ENCODE measurements around the gene SEZ6L2. TPM values are rescaled to one million over a fixed set of nuclear protein-coding genes. Genes with fewer than 3 reads are reported as not detected.
A peak's percentile ranks its signal among the peaks of the same experiment; 100 is the strongest.

The SEZ6L2 gene
- total and polyA plus RNA-seq, 12 donors, result 0.17 to 1.2 (median 0.70) TPM; not detected in 1

DNA sequence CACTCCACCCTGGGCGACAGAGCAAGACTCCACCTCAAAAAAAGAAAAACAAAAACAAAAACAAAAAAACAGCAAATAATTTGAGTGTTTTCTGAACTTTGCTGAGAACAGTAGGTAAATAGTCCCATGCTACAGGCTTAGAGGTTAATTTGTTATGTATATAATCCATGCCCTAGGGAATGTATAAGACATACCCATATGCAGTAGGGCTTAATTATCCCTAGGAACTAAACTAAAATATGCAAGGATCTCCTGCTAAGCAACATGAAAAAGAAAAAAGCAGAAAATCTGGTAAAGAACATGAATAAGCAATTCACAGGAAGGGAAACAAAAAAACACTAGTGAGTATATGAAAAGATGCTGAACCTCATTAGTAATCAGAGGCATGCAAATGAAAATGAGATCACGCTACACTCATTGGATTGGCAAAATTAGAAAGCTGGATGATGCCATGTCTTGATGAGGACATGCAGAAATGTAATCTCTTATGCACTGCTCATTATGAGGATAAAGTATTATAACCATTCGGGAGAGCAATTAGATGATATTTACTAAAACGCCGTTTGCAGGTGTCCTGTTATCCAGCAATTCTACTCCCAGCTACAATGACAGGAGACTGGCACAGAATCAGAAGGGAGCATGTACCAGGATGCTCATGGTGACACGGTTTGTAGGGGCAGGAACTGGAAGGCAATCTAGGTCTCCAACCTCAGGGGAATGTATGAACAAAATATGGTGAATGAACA, 21.1 kb upstream of the SEZ6L2 start:
- Histone ChIP-seq H3K36me3 (peaks cover 0 to 77% (median 30%) of the 10 kb centered on the region in 9 donors), H3K27me3 (no peaks in the 10 kb centered on the region), H3K4me1 (peaks cover 0 to 18% (median 12%) of the 10 kb centered on the region in 9 donors), H3K27ac (no peak overlapping the region), H3K9me3 (no peaks in the 10 kb centered on the region), H3K4me3 (no peak overlapping the region)
- DNase-seq, result no peak
- 78 to 84% methylated on average over 6 of the region's 6 CpGs for WGBS, 2 donors
- intact Hi-C loops (cut with DNase I), result loop anchor here in 5 of 10 donors (10.0 kb wide), 3 partner anchors 54 to 84 kb away; partner anchors contain the start of genes HIRIP3 (in 1 of the 5), INO80E (in 1 of the 5) and TAOK2 (in 1 of the 5)
- TF ChIP-seq, protein P1, sequence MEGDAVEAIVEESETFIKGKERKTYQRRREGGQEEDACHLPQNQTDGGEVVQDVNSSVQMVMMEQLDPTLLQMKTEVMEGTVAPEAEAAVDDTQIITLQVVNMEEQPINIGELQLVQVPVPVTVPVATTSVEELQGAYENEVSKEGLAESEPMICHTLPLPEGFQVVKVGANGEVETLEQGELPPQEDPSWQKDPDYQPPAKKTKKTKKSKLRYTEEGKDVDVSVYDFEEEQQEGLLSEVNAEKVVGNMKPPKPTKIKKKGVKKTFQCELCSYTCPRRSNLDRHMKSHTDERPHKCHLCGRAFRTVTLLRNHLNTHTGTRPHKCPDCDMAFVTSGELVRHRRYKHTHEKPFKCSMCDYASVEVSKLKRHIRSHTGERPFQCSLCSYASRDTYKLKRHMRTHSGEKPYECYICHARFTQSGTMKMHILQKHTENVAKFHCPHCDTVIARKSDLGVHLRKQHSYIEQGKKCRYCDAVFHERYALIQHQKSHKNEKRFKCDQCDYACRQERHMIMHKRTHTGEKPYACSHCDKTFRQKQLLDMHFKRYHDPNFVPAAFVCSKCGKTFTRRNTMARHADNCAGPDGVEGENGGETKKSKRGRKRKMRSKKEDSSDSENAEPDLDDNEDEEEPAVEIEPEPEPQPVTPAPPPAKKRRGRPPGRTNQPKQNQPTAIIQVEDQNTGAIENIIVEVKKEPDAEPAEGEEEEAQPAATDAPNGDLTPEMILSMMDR (IDR thresholded peaks at IDR 0.05), result no peak
- ATAC-seq, result no peak

DNA sequence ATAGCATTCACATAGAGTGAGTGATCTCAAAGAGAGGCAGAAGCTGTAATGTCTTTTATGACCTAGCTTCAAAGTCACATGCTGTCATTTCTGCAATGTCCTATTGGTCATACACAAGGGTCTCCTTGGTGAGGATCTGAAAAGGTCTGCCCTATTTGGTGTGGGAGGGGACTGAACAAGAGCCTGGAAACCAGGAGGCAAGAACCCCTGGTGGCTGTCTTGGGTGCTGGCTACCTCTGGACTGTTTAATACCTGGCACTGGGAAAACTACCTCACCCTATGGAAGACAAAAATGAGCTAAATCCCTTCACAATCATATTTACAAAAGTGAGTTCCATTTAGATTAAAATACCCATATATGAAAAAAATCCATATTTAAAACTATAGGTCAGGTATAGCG, 17.6 kb upstream of the SEZ6L2 start:
- no peak overlapping the region for H3K27ac ChIP-seq
- no peaks in the 10 kb centered on the region for H3K27me3 ChIP-seq
- WGBS, 2 donors, result 98 to 100% methylated on average over 1 of the region's 1 CpG
- DNase-seq (no peak), ATAC-seq (no peak)
- intact Hi-C loops (cut with DNase I), result no loop called here
- TF ChIP-seq, protein P1 (IDR thresholded peaks at IDR 0.05), result no peak
- no peak overlapping the region for H3K4me3 ChIP-seq
- no peaks in the 10 kb centered on the region for H3K4me1 ChIP-seq
- H3K9me3 ChIP-seq, result no peaks in the 10 kb centered on the region
- H3K36me3 ChIP-seq, result peaks cover 0 to 81% (median 26%) of the 10 kb centered on the region in 9 donors

DNA sequence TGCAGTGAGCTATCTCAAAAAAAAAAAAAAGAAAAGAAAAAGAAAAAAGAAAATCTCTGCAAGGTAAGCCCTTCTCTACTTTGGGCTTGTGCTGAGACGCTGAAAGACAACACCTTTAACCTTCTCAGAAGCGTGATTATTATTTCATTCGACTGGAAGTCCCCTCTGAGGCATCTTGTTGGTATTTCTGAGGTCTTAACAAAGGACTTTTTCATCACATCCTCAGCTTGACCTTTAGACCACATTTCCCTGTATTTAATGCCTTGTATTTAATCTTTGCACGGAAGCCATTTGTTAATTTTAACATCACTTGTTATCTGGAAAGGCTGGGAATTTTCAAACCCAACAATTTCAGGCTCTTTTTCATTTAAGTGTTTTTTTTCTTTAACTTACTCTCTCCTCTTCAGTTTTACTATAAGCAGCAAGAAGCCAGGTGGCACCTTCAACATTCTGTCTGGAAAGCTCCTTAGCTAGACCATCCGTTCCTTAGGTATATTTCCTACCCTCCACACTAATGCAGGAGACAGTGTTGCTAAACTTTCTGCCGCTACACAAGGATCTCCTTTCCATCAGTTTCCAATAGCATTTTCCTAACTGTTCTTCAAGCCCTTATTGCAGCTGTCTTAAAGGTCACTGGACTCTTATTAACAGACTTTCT, 16.4 kb upstream of the SEZ6L2 start:
- TF ChIP-seq, protein P1 (IDR thresholded peaks at IDR 0.05), result no peak
- DNase-seq, result no peak
- ATAC-seq, result no peak
- intact Hi-C loops (cut with DNase I), result no loop called here
- 74% methylated on average over 6 of the region's 6 CpGs for WGBS, 2 donors
- Histone ChIP-seq H3K9me3 (no peaks in the 10 kb centered on the region), H3K27ac (peak overlapping the region in 2 of 10 donors; percentile 20 to 31), H3K4me1 (no peaks in the 10 kb centered on the region), H3K4me3 (no peak overlapping the region), H3K36me3 (peaks cover 0 to 68% (median 15%) of the 10 kb centered on the region in 9 donors), H3K27me3 (no peaks in the 10 kb centered on the region)

DNA sequence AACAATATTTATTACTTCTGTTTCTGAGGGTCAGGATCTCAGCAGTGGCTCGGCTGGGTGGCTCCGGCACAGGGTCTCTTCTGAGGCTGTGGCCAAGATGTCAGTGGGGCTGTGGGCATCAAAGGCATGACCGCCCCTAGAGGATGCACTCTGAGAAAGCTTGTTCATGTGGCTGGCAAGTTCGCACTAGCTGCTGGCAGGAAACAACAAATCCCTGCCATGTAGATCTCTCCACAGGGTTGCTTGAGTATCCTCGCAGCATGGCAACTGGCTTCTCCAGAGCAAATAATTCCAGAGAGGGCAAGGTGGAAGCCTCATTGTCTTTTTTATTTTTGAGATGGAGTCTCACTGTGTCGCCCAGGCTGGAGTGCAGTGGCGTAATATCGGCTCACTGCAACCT, 14.2 kb upstream of the SEZ6L2 start:
- H3K4me3 ChIP-seq, result no peak overlapping the region
- no peaks in the 10 kb centered on the region for H3K4me1 ChIP-seq
- TF ChIP-seq, protein P1 (IDR thresholded peaks at IDR 0.05), result no peak
- H3K27ac ChIP-seq, result no peak overlapping the region
- 96 to 98% methylated on average over 8 of the region's 8 CpGs for WGBS, 2 donors
- no peaks in the 10 kb centered on the region for H3K9me3 ChIP-seq
- intact Hi-C loops (cut with DNase I), result no loop called here
- peaks cover 0 to 46% (median 6%) of the 10 kb centered on the region in 9 donors for H3K36me3 ChIP-seq
- ATAC-seq, result no peak
- DNase-seq, result no peak
- no peaks in the 10 kb centered on the region for H3K27me3 ChIP-seq
